Measurements from ENCODE around the gene AKIRIN2. TPM values are rescaled to one million over a fixed set of nuclear protein-coding genes. Genes with fewer than 3 reads are reported as not detected.
"Not testable (repeated sequence)": the region's sequence is repeated elsewhere in the genome, so short reads cannot be mapped to it uniquely, and the experiment has no call there.

The AKIRIN2 gene
- polyA plus RNA-seq, 12 donors, result 35.4 to 46.2 (median 41.0) TPM; not detected in 1

- DNase-seq, result peak; percentile 39
Observed at GRCh38 chr6:87723170-87724078, 21.4 kb upstream of the AKIRIN2 start.

GRCh38 chr6:87722540-87723169 is 20.6 kb upstream of the AKIRIN2 start:
- no peak for DNase-seq

- no peak for DNase-seq
Observed at GRCh38 chr6:87721311-87721710, 19.3 kb upstream of the AKIRIN2 start.

- DNase-seq, result no peak
Observed at GRCh38 chr6:87718662-87719433, 16.8 kb upstream of the AKIRIN2 start.

- DNase-seq, result no peak
Observed at GRCh38 chr6:87716928-87717614, 15.0 kb upstream of the AKIRIN2 start.

- DNase-seq, result no peak
Observed at GRCh38 chr6:87714093-87714842, 12.2 kb upstream of the AKIRIN2 start.

GRCh38 chr6:87712713-87713112 is 10.7 kb upstream of the AKIRIN2 start:
- DNase-seq, result not testable (repeated sequence)

- no peak for DNase-seq
Observed at GRCh38 chr6:87710090-87710489, 8.1 kb upstream of the AKIRIN2 start.

GRCh38 chr6:87708581-87709427 is 6.8 kb upstream of the AKIRIN2 start:
- DNase-seq, result not testable (repeated sequence)

GRCh38 chr6:87706187-87706966 is 4.3 kb upstream of the AKIRIN2 start:
- no peak for DNase-seq

- no peak for DNase-seq
Observed at GRCh38 chr6:87705070-87705691, 3.1 kb upstream of the AKIRIN2 start.

GRCh38 chr6:87703039-87703438 is 1.0 kb upstream of the AKIRIN2 start:
- DNase-seq, result not testable (repeated sequence)

- DNase-seq, result no peak
Observed at GRCh38 chr6:87702589-87702945, 534 bp upstream of the AKIRIN2 start.

- DNase-seq, result no peak
Observed at GRCh38 chr6:87701344-87701675, 723 bp downstream of the AKIRIN2 start.

GRCh38 chr6:87700397-87701343 is 1.4 kb downstream of the AKIRIN2 start:
- DNase-seq, result peak; percentile 73

- DNase-seq, result no peak
Observed at GRCh38 chr6:87699576-87699975, 2.5 kb downstream of the AKIRIN2 start.

- DNase-seq, result no peak
Observed at GRCh38 chr6:87698547-87699006, 3.5 kb downstream of the AKIRIN2 start.
